IMR-90 (cell line): ENCODE data around the gene CLPTM1L. TPM values are rescaled to one million over a fixed set of nuclear protein-coding genes. Genes with fewer than 3 reads are reported as not detected.

Experiments
- ATAC-seq: fragments of 200-7000 bp; cut with Tn5 transposase; 2 replicates; pipeline ENCODE4 v1.9.1; 2020; ENCODE audit warnings: low read depth, mild to moderate bottlenecking, moderate library complexity
- BruUV-seq: library from RNA; stranded (reverse); fragments of 400-500 nt; replicated peaks from 2 replicates; lab custom pipeline; 2021; lab: Mats Ljungman, UMichigan
- CTCF ChIA-PET: fragments of 300-600 bp; formaldehyde crosslinking; extraction: SDS; loops from one replicate; lab custom pipeline; 2021; ENCODE audit warnings: antibody characterized with exemption; lab: Yijun Ruan, JAX
- POLR2A ChIA-PET: fragments of 300-600 bp; sonication (Branson Sonifier 250); formaldehyde crosslinking; loops from one replicate; lab custom pipeline; 2022; ENCODE audit warnings: antibody characterized with exemption; ENCODE audit not compliant: unreplicated experiment; lab: Charles Lee
- DNase-seq: peaks from one replicate; pipeline ENCODE4 v3.0.0; 2013
- H2AFZ ChIP-seq: replicated peaks from 2 replicates; pipeline ENCODE3; 2013; ENCODE audit warnings: low read length, mild to moderate bottlenecking; ENCODE audit not compliant: poor library complexity
- H2AK5ac ChIP-seq: 2 replicates; pipeline ENCODE4 v1.6.1; 2013; ENCODE audit warnings: low read depth, low read length, inconsistent platforms
- H2AK9ac ChIP-seq: replicated peaks from 2 replicates; pipeline ENCODE3; 2013; ENCODE audit warnings: mild to moderate bottlenecking, low read depth, low read length, moderate library complexity; ENCODE audit not compliant: poor library complexity
- H2BK120ac ChIP-seq: 2 replicates; pipeline ENCODE4 v1.6.1; 2013; ENCODE audit warnings: low read depth, low read length, inconsistent platforms
- H2BK15ac ChIP-seq: 3 replicates; pipeline ENCODE4 v1.6.1; 2013; ENCODE audit warnings: low read depth, low read length, inconsistent platforms
- H2BK20ac ChIP-seq: 2 replicates; pipeline ENCODE4 v1.6.1; 2013; ENCODE audit warnings: low read depth, mild to moderate bottlenecking, inconsistent platforms, low read length, moderate library complexity
- H2BK5ac ChIP-seq: 2 replicates; pipeline ENCODE4 v1.6.1; 2013; ENCODE audit warnings: mild to moderate bottlenecking, low read depth, low read length, inconsistent platforms; ENCODE audit not compliant: poor library complexity, severe bottlenecking
- H3K14ac ChIP-seq: replicated peaks from 2 replicates; pipeline ENCODE4 v1.6.1; 2013; ENCODE audit warnings: low read depth, low read length, inconsistent platforms
- H3K18ac ChIP-seq: 2 replicates; pipeline ENCODE4 v1.6.1; 2013; ENCODE audit warnings: low read depth, low read length, control low read depth
- H3K23ac ChIP-seq: 2 replicates; pipeline ENCODE4 v1.6.1; 2013; ENCODE audit warnings: low read depth, low read length, inconsistent platforms
- H3K27ac ChIP-seq: 2 replicates; pipeline ENCODE4 v1.5.1; 2013; ENCODE audit warnings: mild to moderate bottlenecking, control low read depth, low read length; ENCODE audit not compliant: insufficient read depth
- H3K27me3 ChIP-seq: 2 replicates; pipeline ENCODE4 v1.6.1; 2013; ENCODE audit warnings: low read length; ENCODE audit not compliant: control insufficient read depth, insufficient read depth
- H3K36me3 ChIP-seq: 2 replicates; pipeline ENCODE4 v1.6.1; 2013; ENCODE audit warnings: low read length, mixed read lengths; ENCODE audit not compliant: control insufficient read depth, insufficient read depth
- H3K4ac ChIP-seq: 2 replicates; pipeline ENCODE4 v1.6.1; 2013; ENCODE audit warnings: low read depth, low read length, inconsistent platforms
- H3K4me1 ChIP-seq: 2 replicates; pipeline ENCODE4 v1.6.1; 2013; ENCODE audit warnings: low read length, mixed read lengths; ENCODE audit not compliant: control insufficient read depth, insufficient read depth
- H3K4me2 ChIP-seq: 2 replicates; pipeline ENCODE4 v1.6.1; 2013; ENCODE audit warnings: low read depth, mild to moderate bottlenecking, control low read depth, low read length, moderate library complexity
- H3K4me3 ChIP-seq: 2 replicates; pipeline ENCODE4 v1.5.1; 2013; ENCODE audit warnings: low read depth, mild to moderate bottlenecking, control low read depth, low read length, moderate library complexity; ENCODE audit not compliant: insufficient read depth
- H3K56ac ChIP-seq: 2 replicates; pipeline ENCODE4 v1.6.1; 2013; ENCODE audit warnings: low read length, inconsistent platforms; ENCODE audit not compliant: insufficient read depth; ENCODE audit errors: extremely low read depth
- H3K79me1 ChIP-seq, 2 experiments: 2 replicates each; pipeline ENCODE4 v1.6.1; 2013; ENCODE audit warnings: low read length in 2 of 2, inconsistent platforms in 1 of 2, low read depth in 1 of 2
- H3K9ac ChIP-seq: 2 replicates; pipeline ENCODE4 v1.6.1; 2013; ENCODE audit warnings: low read depth, low read length, control low read depth
- H3K9me1 ChIP-seq: 2 replicates; pipeline ENCODE4 v1.6.1; 2013; ENCODE audit warnings: low read length, inconsistent platforms; ENCODE audit not compliant: insufficient read depth
- H3K9me3 ChIP-seq: 2 replicates; pipeline ENCODE4 v1.6.1; 2013; ENCODE audit warnings: low read length; ENCODE audit not compliant: control insufficient read depth, insufficient read depth
- H4K20me1 ChIP-seq: 2 replicates; pipeline ENCODE4 v1.6.1; 2013; ENCODE audit warnings: low read length, inconsistent platforms; ENCODE audit not compliant: insufficient read depth
- H4K5ac ChIP-seq: 2 replicates; pipeline ENCODE4 v1.6.1; 2013; ENCODE audit warnings: mild to moderate bottlenecking, low read depth, low read length, control low read depth
- H4K8ac ChIP-seq, 2 experiments: 2 replicates each; pipeline ENCODE4 v1.6.1; 2013; ENCODE audit warnings: low read depth in 2 of 2, low read length in 2 of 2, control low read depth in 1 of 2, inconsistent platforms in 1 of 2
- H4K91ac ChIP-seq: 2 replicates; pipeline ENCODE4 v1.6.1; 2013; ENCODE audit warnings: low read depth, low read length, inconsistent platforms; ENCODE audit not compliant: insufficient read depth
- BHLHE40 ChIP-seq: fragments of 150-350 bp; IDR thresholded peaks from 2 replicates; pipeline ENCODE4 v1.6.1; 2016; ENCODE audit warnings: mild to moderate bottlenecking, low read depth, low read length
- CEBPB ChIP-seq: IDR thresholded peaks from 2 replicates; pipeline ENCODE4 v1.6.1; 2012; ENCODE audit warnings: low read depth, low read length, improper control_type of control experiment
- CHD1 ChIP-seq: IDR thresholded peaks from 2 replicates; pipeline ENCODE4 v1.6.1; 2012; ENCODE audit warnings: low read depth, low read length, improper control_type of control experiment
- FOS ChIP-seq: fragments of 150-350 bp; IDR thresholded peaks from 2 replicates; pipeline ENCODE4 v1.6.1; 2016; ENCODE audit warnings: low read depth, low read length
- MAFK ChIP-seq: IDR thresholded peaks from 2 replicates; pipeline ENCODE4 v1.6.1; 2012; ENCODE audit warnings: low read depth, low read length, improper control_type of control experiment
- POLR2A ChIP-seq: IDR thresholded peaks from 2 replicates; pipeline ENCODE4 v1.6.1; 2012; ENCODE audit warnings: mild to moderate bottlenecking, low read depth, low read length
- RAD21 ChIP-seq: IDR thresholded peaks from 2 replicates; pipeline ENCODE4 v1.6.1; 2012; ENCODE audit warnings: low read length, improper control_type of control experiment
- RCOR1 ChIP-seq: IDR thresholded peaks from 2 replicates; pipeline ENCODE4 v1.6.1; 2012; ENCODE audit warnings: mild to moderate bottlenecking, low read length, improper control_type of control experiment; ENCODE audit not compliant: insufficient replicate concordance
- SMC3 ChIP-seq: fragments of 150-350 bp; IDR thresholded peaks from 2 replicates; pipeline ENCODE4 v1.6.1; 2016; ENCODE audit warnings: low read depth, mild to moderate bottlenecking, antibody characterized with exemption, low read length, moderate library complexity
- WGBS, 2 experiments: methylation state at CpG; one replicate each; pipeline versions ENCODE4 v1.1.5 to v1.1.7; 2013; ENCODE audit warnings: missing lambda C conversion rate in 2 of 2; ENCODE audit not compliant: insufficient read length in 1 of 2; ENCODE audit errors: extremely low coverage in 2 of 2; 5-methylcytosine and 5-hydroxymethylcytosine counted together
- dilution Hi-C: fragments of 300-500 bp; cut with HindIII; formaldehyde crosslinking; loops from one replicate; pipeline ENCODE4 v1.14.3; 2018; ENCODE audit warnings: low sequenced_read_pairs; ENCODE audit not compliant: unreplicated experiment
- in situ Hi-C: fragments of 300-500 bp; cut with MboI; formaldehyde crosslinking; loops from 3 replicates; pipeline ENCODE4 v1.14.3; 2019; ENCODE audit warnings: low sequenced_read_pairs, inconsistent platforms, mixed read lengths
- intact Hi-C: fragments of 100-400 bp; cut with micrococcal nuclease; formaldehyde crosslinking; loops from 2 replicates; pipeline ENCODE4 v1.10.0; 2022
- polyA plus RNA-seq, 3 experiments: library from polyadenylated mRNA; depleted of rRNA; stranded (reverse); fragments of >200 nt; gene quantifications; 2 replicates each; pipeline ENCODE4 v1.2.3, GENCODE V29; 2012; ENCODE audit warnings: low replicate concordance in 1 of 3
- total RNA-seq: library from RNA; depleted of rRNA; stranded (reverse); fragments of >200 nt; gene quantifications from 2 replicates; pipeline ENCODE4 v1.2.3, GENCODE V29; 2012
- TF ChIP-seq, protein P1 (sequence below): conservative IDR thresholded peaks from 2 replicates; pipeline ENCODE4 v1.5.1; 2012; ENCODE audit warnings: mild to moderate bottlenecking, low read depth, low read length, improper control_type of control experiment
- TF ChIP-seq, protein P2 (sequence below): fragments of 150-350 bp; IDR thresholded peaks from 2 replicates; pipeline ENCODE4 v1.6.1; 2017; ENCODE audit warnings: mild to moderate bottlenecking, antibody characterized with exemption, low read length, low read depth
- TF ChIP-seq, protein P3 (sequence below): fragments of 150-350 bp; IDR thresholded peaks from 2 replicates; pipeline ENCODE4 v1.6.1; 2016; ENCODE audit warnings: low read depth, mild to moderate bottlenecking, low read length, moderate library complexity, borderline replicate concordance

The CLPTM1L gene
- total and polyA plus RNA-seq, 2 of the 4 experiments (the other 2 are of a cell fraction), result 114 to 137 TPM

DNA sequence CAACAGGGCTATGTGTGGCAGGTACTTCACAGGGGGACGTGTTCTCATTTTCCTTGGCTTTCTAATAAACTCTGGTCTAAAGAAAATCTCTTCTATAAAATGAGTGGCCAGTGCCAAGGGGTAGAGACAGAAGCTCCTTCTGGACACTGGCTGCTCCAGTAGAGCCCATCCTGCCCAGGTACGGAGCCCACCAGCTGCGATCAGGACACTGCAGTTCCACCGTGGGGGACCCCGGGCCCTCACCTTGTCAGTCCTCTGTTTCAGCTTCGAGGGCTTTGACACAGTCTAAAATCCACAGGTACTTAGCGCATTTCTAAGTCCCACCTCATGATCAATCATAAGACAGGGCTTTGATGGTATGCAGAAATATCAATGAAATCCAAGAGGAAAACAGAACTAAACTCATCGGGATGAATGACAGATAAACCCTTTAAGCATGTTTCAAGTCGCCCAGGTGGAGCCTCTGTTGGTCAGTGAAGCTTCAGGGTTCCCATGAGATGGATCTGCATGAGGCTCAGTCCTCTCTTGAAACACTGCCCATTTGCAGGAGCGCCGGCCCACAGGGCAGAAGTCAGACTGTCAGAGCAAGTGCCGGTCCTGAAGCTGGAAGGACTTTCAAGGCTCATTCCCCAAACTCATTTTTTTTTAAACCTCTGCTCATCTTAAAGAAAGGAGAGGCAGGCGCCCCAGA, 29.7 kb downstream of the CLPTM1L start (continued):
- TF ChIP-seq MAFK (no peak), RCOR1 (no peak), SMC3 (no peak), CEBPB (no peak), RAD21 (no peak), FOS (no peak), POLR2A (no peak), BHLHE40 (no peak)

DNA sequence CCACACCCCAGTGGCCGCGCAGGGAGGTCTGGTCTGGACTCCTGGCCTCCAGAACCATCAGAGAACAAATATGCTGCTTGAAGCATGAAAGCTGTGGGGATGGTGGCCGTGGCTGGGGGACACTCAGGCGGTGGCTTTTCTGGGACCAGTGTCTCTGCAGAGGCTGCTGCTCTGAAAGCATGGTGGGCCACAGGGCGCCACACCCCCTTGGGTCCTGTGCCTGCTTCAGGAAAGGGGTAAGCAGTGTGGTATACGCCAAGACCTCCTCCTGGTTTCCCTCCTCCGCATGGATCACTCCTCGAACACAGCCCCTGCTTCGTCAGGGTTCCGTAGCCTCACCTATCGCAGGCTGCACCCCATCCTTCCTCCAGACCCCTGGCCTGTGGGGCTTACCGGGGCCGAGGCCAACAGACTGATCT, 30.3 kb downstream of the CLPTM1L start:
- CTCF ChIA-PET, result no interaction called here
- no peak overlapping the region for H3K18ac ChIP-seq
- 88% methylated on average over 3 of the region's 13 CpGs; no CpG with 5 or more reads in 1 of the 2 experiments for WGBS, 2 experiments
- TF ChIP-seq, protein P1, sequence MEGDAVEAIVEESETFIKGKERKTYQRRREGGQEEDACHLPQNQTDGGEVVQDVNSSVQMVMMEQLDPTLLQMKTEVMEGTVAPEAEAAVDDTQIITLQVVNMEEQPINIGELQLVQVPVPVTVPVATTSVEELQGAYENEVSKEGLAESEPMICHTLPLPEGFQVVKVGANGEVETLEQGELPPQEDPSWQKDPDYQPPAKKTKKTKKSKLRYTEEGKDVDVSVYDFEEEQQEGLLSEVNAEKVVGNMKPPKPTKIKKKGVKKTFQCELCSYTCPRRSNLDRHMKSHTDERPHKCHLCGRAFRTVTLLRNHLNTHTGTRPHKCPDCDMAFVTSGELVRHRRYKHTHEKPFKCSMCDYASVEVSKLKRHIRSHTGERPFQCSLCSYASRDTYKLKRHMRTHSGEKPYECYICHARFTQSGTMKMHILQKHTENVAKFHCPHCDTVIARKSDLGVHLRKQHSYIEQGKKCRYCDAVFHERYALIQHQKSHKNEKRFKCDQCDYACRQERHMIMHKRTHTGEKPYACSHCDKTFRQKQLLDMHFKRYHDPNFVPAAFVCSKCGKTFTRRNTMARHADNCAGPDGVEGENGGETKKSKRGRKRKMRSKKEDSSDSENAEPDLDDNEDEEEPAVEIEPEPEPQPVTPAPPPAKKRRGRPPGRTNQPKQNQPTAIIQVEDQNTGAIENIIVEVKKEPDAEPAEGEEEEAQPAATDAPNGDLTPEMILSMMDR, result no peak
- no peak for TF ChIP-seq MAFK
- no peak for TF ChIP-seq BHLHE40
- no peak for TF ChIP-seq FOS
- TF ChIP-seq, protein P2, sequence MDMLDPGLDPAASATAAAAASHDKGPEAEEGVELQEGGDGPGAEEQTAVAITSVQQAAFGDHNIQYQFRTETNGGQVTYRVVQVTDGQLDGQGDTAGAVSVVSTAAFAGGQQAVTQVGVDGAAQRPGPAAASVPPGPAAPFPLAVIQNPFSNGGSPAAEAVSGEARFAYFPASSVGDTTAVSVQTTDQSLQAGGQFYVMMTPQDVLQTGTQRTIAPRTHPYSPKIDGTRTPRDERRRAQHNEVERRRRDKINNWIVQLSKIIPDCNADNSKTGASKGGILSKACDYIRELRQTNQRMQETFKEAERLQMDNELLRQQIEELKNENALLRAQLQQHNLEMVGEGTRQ, result no peak
- no peak for TF ChIP-seq RCOR1
- TF ChIP-seq SMC3, result no peak
- TF ChIP-seq POLR2A, result no peak
- TF ChIP-seq CHD1, result no peak
- TF ChIP-seq, protein P3, sequence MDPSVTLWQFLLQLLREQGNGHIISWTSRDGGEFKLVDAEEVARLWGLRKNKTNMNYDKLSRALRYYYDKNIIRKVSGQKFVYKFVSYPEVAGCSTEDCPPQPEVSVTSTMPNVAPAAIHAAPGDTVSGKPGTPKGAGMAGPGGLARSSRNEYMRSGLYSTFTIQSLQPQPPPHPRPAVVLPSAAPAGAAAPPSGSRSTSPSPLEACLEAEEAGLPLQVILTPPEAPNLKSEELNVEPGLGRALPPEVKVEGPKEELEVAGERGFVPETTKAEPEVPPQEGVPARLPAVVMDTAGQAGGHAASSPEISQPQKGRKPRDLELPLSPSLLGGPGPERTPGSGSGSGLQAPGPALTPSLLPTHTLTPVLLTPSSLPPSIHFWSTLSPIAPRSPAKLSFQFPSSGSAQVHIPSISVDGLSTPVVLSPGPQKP, result no peak

More for the DNA sequence above, 30.3 kb downstream of the CLPTM1L start:
- Histone ChIP-seq H2BK15ac (no peak overlapping the region), H4K91ac (no peak overlapping the region), H3K9me3 (peaks cover 4% of the 10 kb centered on the region; the same call in 1 of the 2 replicates), H3K56ac (no peak overlapping the region), H3K4me2 (no peak overlapping the region), H2AK9ac (no peak overlapping the region), H3K4me1 (no peaks in the 10 kb centered on the region; the same call in 1 of the 2 replicates), H2BK5ac (no peak overlapping the region), H2AK5ac (no peak overlapping the region), H3K9me1 (peaks cover 4% of the 10 kb centered on the region; the same call in 1 of the 2 replicates), H3K27ac (no peak overlapping the region), H4K8ac (no peak overlapping the region), H3K36me3 (peaks cover 15% of the 10 kb centered on the region), H3K79me1 (no peaks in the 10 kb centered on the region), H3K9ac (no peak overlapping the region), H3K14ac (no peak overlapping the region), H3K4ac (no peak overlapping the region), H3K27me3 (peaks cover 2% of the 10 kb centered on the region; the same call in 1 of the 2 replicates), H3K23ac (no peak overlapping the region), H2AFZ (peak overlapping the region; percentile 6), H4K20me1 (no peaks in the 10 kb centered on the region), H4K5ac (no peak overlapping the region), H3K4me3 (no peak overlapping the region), H2BK20ac (no peak overlapping the region), H2BK120ac (no peak overlapping the region)
- no peak for ATAC-seq
- no peak for DNase-seq
- BruUV-seq, result no TSS peak
- in situ Hi-C loops (no loop called here), dilution Hi-C loops (no loop called here), intact Hi-C loops (no loop called here)
- POLR2A ChIA-PET, result no interaction called here
